HFFc6 (cell line): ENCODE results near the gene SYNGR1. TPM values are rescaled to one million over a fixed set of nuclear protein-coding genes. Genes with fewer than 3 reads are reported as not detected.

Experiments
- DNase-seq: peaks from one replicate; pipeline ENCODE4 v3.0.0-alpha.2; 2018
- H3K27ac Mint-ChIP-seq: 2 replicates; pipeline ENCODE4 v1.8.0; 2020; ENCODE audit warnings: mild to moderate bottlenecking, mixed read lengths
- H3K27me3 Mint-ChIP-seq: 2 replicates; pipeline ENCODE4 v1.8.0; 2021; ENCODE audit warnings: mild to moderate bottlenecking, moderate library complexity, mixed read lengths; ENCODE audit not compliant: insufficient read depth
- H3K36me3 Mint-ChIP-seq: 2 replicates; pipeline ENCODE4 v1.8.0; 2021; ENCODE audit warnings: low read depth, mixed read lengths
- H3K4me1 Mint-ChIP-seq: 2 replicates; pipeline ENCODE4 v1.8.0; 2020; ENCODE audit warnings: low read depth, mixed read lengths
- H3K4me3 Mint-ChIP-seq: 2 replicates; pipeline ENCODE4 v1.8.0; 2020; ENCODE audit warnings: mild to moderate bottlenecking, moderate library complexity, mixed read lengths
- H3K9me3 Mint-ChIP-seq: 2 replicates; pipeline ENCODE4 v1.8.0; 2020; ENCODE audit warnings: mild to moderate bottlenecking, mixed read lengths
- CTCF ChIP-seq: fragments of 200-600 bp; sonication (generic); IDR thresholded peaks from 2 replicates; pipeline ENCODE4 v1.5.0; 2021; ENCODE audit warnings: antibody characterized with exemption, mild to moderate bottlenecking
- total RNA-seq, 6 experiments: library from RNA; stranded (reverse); fragmentation: NEBNext Ultra II Directional; extraction: Animal tissue kit (Norgen Biotek cat#: 25700); gene quantifications; 2 replicates in 1 of 6; 3 replicates in 5 of 6; pipeline ENCODE4 v1.2.3, GENCODE V29; 2021

Gene SYNGR1
- total RNA-seq, 6 experiments from 2014 or later = 16.0 to 20.2 (median 18.5) TPM

- Mint-ChIP-seq H3K36me3 (peaks cover 11% of the 10 kb centered on the region), H3K27ac (no peak overlapping the region), H3K4me3 (no peak overlapping the region), H3K27me3 (no peaks in the 10 kb centered on the region), H3K9me3 (no peaks in the 10 kb centered on the region), H3K4me1 (no peaks in the 10 kb centered on the region)
- DNase-seq = no peak
- no peak for TF ChIP-seq CTCF
Measured at GRCh38 chr22:39423976-39424375, 74.2 kb downstream of the SYNGR1 start.

- H3K9me3 Mint-ChIP-seq = no peaks in the 10 kb centered on the region
- no peak overlapping the region for H3K4me3 Mint-ChIP-seq
- no peak for TF ChIP-seq CTCF
- H3K36me3 Mint-ChIP-seq = peaks cover 9% of the 10 kb centered on the region
- no peak for DNase-seq
- H3K27ac Mint-ChIP-seq = no peak overlapping the region
- H3K27me3 Mint-ChIP-seq = no peaks in the 10 kb centered on the region
- peaks cover 7% of the 10 kb centered on the region for H3K4me1 Mint-ChIP-seq
Measured at GRCh38 chr22:39426380-39427043, 76.7 kb downstream of the SYNGR1 start.

GRCh38 chr22:39427751-39428596 is 78.2 kb downstream of the SYNGR1 start:
- no peak for DNase-seq
- no peak overlapping the region for H3K4me3 Mint-ChIP-seq
- no peaks in the 10 kb centered on the region for H3K9me3 Mint-ChIP-seq
- H3K27ac Mint-ChIP-seq = no peak overlapping the region
- no peaks in the 10 kb centered on the region for H3K27me3 Mint-ChIP-seq
- peaks cover 12% of the 10 kb centered on the region for H3K4me1 Mint-ChIP-seq
- no peak for TF ChIP-seq CTCF
- peaks cover 5% of the 10 kb centered on the region for H3K36me3 Mint-ChIP-seq

GRCh38 chr22:39428597-39429071 is 78.8 kb downstream of the SYNGR1 start:
- Mint-ChIP-seq H3K27me3 (no peaks in the 10 kb centered on the region), H3K36me3 (peaks cover 5% of the 10 kb centered on the region), H3K27ac (no peak overlapping the region), H3K4me3 (no peak overlapping the region), H3K9me3 (no peaks in the 10 kb centered on the region), H3K4me1 (peaks cover 12% of the 10 kb centered on the region)
- TF ChIP-seq CTCF = no peak
- no peak for DNase-seq

GRCh38 chr22:39429186-39429585 is 79.4 kb downstream of the SYNGR1 start:
- no peak for TF ChIP-seq CTCF
- Mint-ChIP-seq H3K9me3 (no peaks in the 10 kb centered on the region), H3K4me3 (no peak overlapping the region), H3K27me3 (no peaks in the 10 kb centered on the region), H3K4me1 (peaks cover 12% of the 10 kb centered on the region), H3K27ac (no peak overlapping the region), H3K36me3 (peaks cover under 1% of the 10 kb centered on the region)
- DNase-seq = no peak
